Right lobe of liver (tissue), 6 donors: ENCODE results near the gene ACAP3. TPM values are rescaled to one million over a fixed set of nuclear protein-coding genes. Genes with fewer than 3 reads are reported as not detected.

Source experiments
- ATAC-seq, 4 donors: fragments of 200-7000 bp; cut with Tn5 transposase; one replicate each; pipeline ENCODE4 v1.9.1; 2020; ENCODE audit warnings: mild to moderate bottlenecking in 4 of 4, moderate library complexity in 4 of 4
- DNase-seq, 3 donors: peaks; one replicate each; pipeline ENCODE4 v3.0.0-alpha.2; 2020
- H3K27ac ChIP-seq, 3 donors: fragments of 200-600 bp; one replicate each; pipeline ENCODE4 v1.8.0; 2022
- H3K27me3 ChIP-seq, 2 donors: fragments of 200-600 bp; one replicate each; pipeline ENCODE4 v1.8.0; 2022
- H3K36me3 ChIP-seq, 4 donors: fragments of 200-600 bp; sonication (generic) in 1 of 4; one replicate each; pipeline versions ENCODE4 v1.5.1 to v1.8.0; 2017 to 2022; ENCODE audit warnings: control low read depth in 1 of 4
- H3K4me1 ChIP-seq, 4 donors: fragments of 200-600 bp; sonication (generic) in 1 of 4; one replicate each; pipeline versions ENCODE4 v1.5.1 to v1.8.0; 2017 to 2022; ENCODE audit warnings: control low read depth in 1 of 4
- H3K4me3 ChIP-seq, 3 donors: fragments of 200-600 bp; one replicate each; pipeline ENCODE4 v1.8.0; 2022
- H3K9me3 ChIP-seq, 4 donors: fragments of 200-600 bp; sonication (generic) in 1 of 4; one replicate each; pipeline versions ENCODE4 v1.5.1 to v1.8.0; 2017 to 2022; ENCODE audit warnings: control low read depth in 1 of 4
- CTCF ChIP-seq, 4 donors: fragments of 200-600 bp in 3 of 4; fragments of 450-650 bp in 1 of 4; IDR thresholded peaks; one replicate each; pipeline versions ENCODE4 v1.5.1 to v1.8.0; 2016 to 2022; ENCODE audit warnings: antibody characterized with exemption in 4 of 4, mild to moderate bottlenecking in 2 of 4
- POLR2A ChIP-seq: fragments of 450-650 bp; IDR thresholded peaks from one replicate; pipeline ENCODE4 v1.6.1; 2017; ENCODE audit warnings: antibody characterized with exemption, mild to moderate bottlenecking
- WGBS: methylation state at CpG from one replicate; pipeline ENCODE4 v1.1.6; 2018; ENCODE audit warnings: low coverage, low lambda C conversion rate; ENCODE audit not compliant: insufficient coverage; ENCODE audit errors: missing lambda C conversion rate; 5-methylcytosine and 5-hydroxymethylcytosine counted together
- intact Hi-C, 2 donors: fragments of 100-400 bp; cut with DNase I; formaldehyde crosslinking; loops; one replicate each; pipeline versions ENCODE4 v1.11.2 to v1.14.1; 2022
- total RNA-seq, 6 experiments: library from RNA; depleted of rRNA in 2 of 6; stranded (reverse); fragments of >200 nt in 2 of 6; fragmentation: NEBNext Ultra II Directional in 3 of 6; extraction: Animal tissue kit (Norgen Biotek cat#: 25700) in 3 of 6; gene quantifications; one replicate each; pipeline versions ENCODE4 v1.1.0 to v1.2.4, GENCODE V29; 2016 to 2023
- donor health status: DM: no; HTN: yes; CAD: no.
- donor health status: DM: no; HTN: no; CAD: no.
- donor health status: DM: no; HTN: no; CAD: no.
- donor health status: DM: no; HTN: yes; CAD: no.
- donor health status: DM: no; HTN: yes; CAD: no.

Gene ACAP3
- total RNA-seq, 6 experiments from 2014 or later, result 20.1 to 28.0 (median 22.0) TPM

GRCh38 chr1:1264868-1265272, 42.9 kb downstream of the ACAP3 start:
- Histone ChIP-seq H3K27me3 (no peaks in the 10 kb centered on the region), H3K4me1 (no peaks in the 10 kb centered on the region), H3K9me3 (no peaks in the 10 kb centered on the region), H3K4me3 (no peak overlapping the region), H3K36me3 (peaks cover 0 to 47% (median 9%) of the 10 kb centered on the region in 4 donors), H3K27ac (no peak overlapping the region)
- DNase-seq (no peak), ATAC-seq (no peak)
- intact Hi-C loops, result loop anchor here in 1 of 2 donors (10.0 kb wide), 1 partner anchor 140 kb away; no protein-coding TSS in a partner anchor
- peak in 1 of 4 donors; percentile 8 for TF ChIP-seq CTCF (IDR thresholded peaks at IDR 0.05)
- no peak for TF ChIP-seq POLR2A
- 64% methylated on average over 1 of the region's 10 CpGs for WGBS

GRCh38 chr1:1264026-1264425, 43.7 kb downstream of the ACAP3 start:
- intact Hi-C loops, result loop anchor here in 1 of 2 donors (10.0 kb wide), 1 partner anchor 139 kb away; no protein-coding TSS in a partner anchor
- Histone ChIP-seq H3K36me3 (peaks cover 0 to 47% (median 9%) of the 10 kb centered on the region in 4 donors), H3K27ac (no peak overlapping the region), H3K27me3 (no peaks in the 10 kb centered on the region), H3K4me3 (no peak overlapping the region), H3K9me3 (no peaks in the 10 kb centered on the region), H3K4me1 (no peaks in the 10 kb centered on the region)
- ATAC-seq (no peak), DNase-seq (no peak)
- 84% methylated on average over 5 of the region's 9 CpGs for WGBS
- TF ChIP-seq POLR2A (no peak), CTCF (IDR thresholded peaks at IDR 0.05) (no peak)

GRCh38 chr1:1262758-1263157, 45.0 kb downstream of the ACAP3 start:
- ATAC-seq (no peak), DNase-seq (no peak)
- intact Hi-C loops, result loop anchor here in 1 of 2 donors (10.0 kb wide), 1 partner anchor 138 kb away; no protein-coding TSS in a partner anchor
- TF ChIP-seq POLR2A (no peak), CTCF (IDR thresholded peaks at IDR 0.05) (no peak)
- no peak overlapping the region for H3K27ac ChIP-seq
- no peaks in the 10 kb centered on the region for H3K4me1 ChIP-seq
- H3K36me3 ChIP-seq, result peaks cover 0 to 46% (median 9%) of the 10 kb centered on the region in 4 donors
- H3K4me3 ChIP-seq, result no peak overlapping the region
- H3K9me3 ChIP-seq, result no peaks in the 10 kb centered on the region
- H3K27me3 ChIP-seq, result no peaks in the 10 kb centered on the region
- WGBS, result 88% methylated on average over 3 of the region's 8 CpGs

GRCh38 chr1:1262071-1262470, 45.7 kb downstream of the ACAP3 start:
- no peak overlapping the region for H3K27ac ChIP-seq
- no peaks in the 10 kb centered on the region for H3K9me3 ChIP-seq
- ATAC-seq, result no peak
- no peak for TF ChIP-seq POLR2A
- TF ChIP-seq CTCF (IDR thresholded peaks at IDR 0.05), result no peak
- no peaks in the 10 kb centered on the region for H3K4me1 ChIP-seq
- intact Hi-C loops, result loop anchor here in 1 of 2 donors (10.0 kb wide), 1 partner anchor 137 kb away; no protein-coding TSS in a partner anchor
- WGBS, result 100% methylated on average over 1 of the region's 17 CpGs
- DNase-seq, result no peak
- H3K4me3 ChIP-seq, result no peak overlapping the region
- no peaks in the 10 kb centered on the region for H3K27me3 ChIP-seq
- H3K36me3 ChIP-seq, result peaks cover 0 to 41% (median 9%) of the 10 kb centered on the region in 4 donors
